Pancreas (tissue), 10 donors: ENCODE results near the gene ZNF524. TPM values are rescaled to one million over a fixed set of nuclear protein-coding genes. Genes with fewer than 3 reads are reported as not detected.
A peak's percentile ranks its signal among the peaks of the same experiment; 100 is the strongest.

Source experiments
- ATAC-seq, 4 donors: fragments of 200-7000 bp; cut with Tn5 transposase; one replicate each; pipeline versions ENCODE4 v1.8.0 to v1.9.1; 2020; ENCODE audit warnings: mild to moderate bottlenecking in 4 of 4, moderate library complexity in 4 of 4
- DNase-seq, 6 donors: peaks; one replicate each; pipeline ENCODE4 v3.0.0-alpha.2; 2020
- FAIRE-seq: peaks from 2 replicates; lab custom pipeline; 2012; peaks lifted over from hg19 to GRCh38; lab: Jason Lieb, UNC
- H3K27ac ChIP-seq, 4 donors: fragments of 200-600 bp; sonication (generic); 1 replicate in 3 of 4; 2 replicates in 1 of 4; pipeline versions ENCODE4 v1.5.0 to v1.8.0; 2020
- H3K27me3 ChIP-seq, 4 donors: fragments of 200-600 bp; one replicate each; pipeline ENCODE4 v1.8.0; 2021
- H3K36me3 ChIP-seq, 3 donors: fragments of 200-600 bp; sonication (generic) in 1 of 3; one replicate each; pipeline versions ENCODE4 v1.5.0 to v1.8.0; 2020 to 2021
- H3K4me1 ChIP-seq, 3 donors: fragments of 200-600 bp; one replicate each; pipeline ENCODE4 v1.8.0; 2021
- H3K4me3 ChIP-seq, 4 donors: fragments of 200-600 bp; sonication (generic) in 2 of 4; one replicate each; pipeline versions ENCODE4 v1.5.0 to v1.8.0; 2020 to 2021
- H3K9me3 ChIP-seq, 4 donors: fragments of 200-600 bp; one replicate each; pipeline ENCODE4 v1.8.0; 2021
- WGBS, 2 donors: extraction: QIAGEN DNeasy Blood & Tissue Kit; methylation state at CpG; one replicate each; pipeline ENCODE4 v1.1.7; 2013; 5-methylcytosine and 5-hydroxymethylcytosine counted together
- intact Hi-C, 3 donors: fragments of 100-400 bp; cut with DNase I; formaldehyde crosslinking; loops; one replicate each; pipeline versions ENCODE4 v1.11.1 to v1.14.2; 2022
- polyA plus RNA-seq, 2 donors: library from polyadenylated mRNA; stranded (reverse); fragments of 200-250 nt; gene quantifications; one replicate each; pipeline ENCODE4 v1.2.3, GENCODE V29; 2013
- total RNA-seq, 6 donors: library from RNA; stranded (reverse); fragmentation: NEBNext Ultra II Directional in 4 of 6; extraction: Animal tissue kit (Norgen Biotek cat#: 25700) in 4 of 6; gene quantifications; one replicate each; pipeline versions ENCODE4 v1.2.1 to v1.2.4, GENCODE V29; 2021 to 2023
- TF ChIP-seq, protein P1 (sequence below), 4 donors: fragments of 200-600 bp; sonication (generic) in 3 of 4; IDR thresholded peaks; one replicate each; pipeline versions ENCODE4 v1.5.0 to v1.8.0; 2021; ENCODE audit warnings: antibody characterized with exemption in 4 of 4
- donor health status: healthy with polysubstance abuse.
- donor health status: DM: no; HTN: no; CAD: no; lungs with moderate emphysema.
- donor health status: DM: no; HTN: no; CAD: no.
- donor health status: control.
- donor health status: control.
- donor health status: Bipolar disorder and iron deficiency.
- donor health status: DM: yes; HTN: yes; CAD: no.
- donor health status: DM: no; HTN: no; CAD: no.
- donor health status: DM: no; HTN: no; CAD: no.
- donor health status: DM: yes; HTN: yes; CAD: no.

The ZNF524 gene
- total and polyA plus RNA-seq, 8 donors: 17.1 to 79.4 (median 33.1) TPM

DNA sequence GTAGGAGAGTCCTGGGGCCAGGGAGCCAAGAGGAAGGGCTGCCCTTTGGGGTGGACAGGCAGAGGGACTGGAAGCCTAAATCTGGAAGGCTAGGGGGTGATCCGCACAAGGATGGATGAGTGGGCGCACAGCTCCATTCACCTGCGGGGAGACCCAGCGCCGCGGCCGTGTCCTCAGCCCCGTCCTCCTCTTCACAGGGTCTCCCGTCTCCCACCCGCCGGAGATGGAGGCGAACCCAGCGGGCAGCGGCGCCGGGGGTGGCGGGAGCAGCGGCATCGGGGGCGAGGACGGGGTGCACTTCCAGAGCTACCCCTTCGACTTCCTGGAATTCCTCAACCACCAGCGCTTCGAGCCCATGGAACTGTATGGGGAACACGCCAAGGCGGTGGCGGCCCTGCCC is 13.3 kb downstream of the ZNF524 start:
- Histone ChIP-seq H3K4me1 (no peaks in the 10 kb centered on the region), H3K36me3 (peaks cover 0 to 23% (median 0%) of the 10 kb centered on the region in 3 donors), H3K4me3 (no peak overlapping the region), H3K27me3 (no peaks in the 10 kb centered on the region), H3K9me3 (no peaks in the 10 kb centered on the region), H3K27ac (no peak overlapping the region)
- peak in 1 of 6 donors; percentile 29 for DNase-seq
- TF ChIP-seq, protein P1, sequence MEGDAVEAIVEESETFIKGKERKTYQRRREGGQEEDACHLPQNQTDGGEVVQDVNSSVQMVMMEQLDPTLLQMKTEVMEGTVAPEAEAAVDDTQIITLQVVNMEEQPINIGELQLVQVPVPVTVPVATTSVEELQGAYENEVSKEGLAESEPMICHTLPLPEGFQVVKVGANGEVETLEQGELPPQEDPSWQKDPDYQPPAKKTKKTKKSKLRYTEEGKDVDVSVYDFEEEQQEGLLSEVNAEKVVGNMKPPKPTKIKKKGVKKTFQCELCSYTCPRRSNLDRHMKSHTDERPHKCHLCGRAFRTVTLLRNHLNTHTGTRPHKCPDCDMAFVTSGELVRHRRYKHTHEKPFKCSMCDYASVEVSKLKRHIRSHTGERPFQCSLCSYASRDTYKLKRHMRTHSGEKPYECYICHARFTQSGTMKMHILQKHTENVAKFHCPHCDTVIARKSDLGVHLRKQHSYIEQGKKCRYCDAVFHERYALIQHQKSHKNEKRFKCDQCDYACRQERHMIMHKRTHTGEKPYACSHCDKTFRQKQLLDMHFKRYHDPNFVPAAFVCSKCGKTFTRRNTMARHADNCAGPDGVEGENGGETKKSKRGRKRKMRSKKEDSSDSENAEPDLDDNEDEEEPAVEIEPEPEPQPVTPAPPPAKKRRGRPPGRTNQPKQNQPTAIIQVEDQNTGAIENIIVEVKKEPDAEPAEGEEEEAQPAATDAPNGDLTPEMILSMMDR (IDR thresholded peaks at IDR 0.05): no peak
- ATAC-seq: no peak
- no peak for FAIRE-seq
- 92 to 93% methylated on average over 20 to 27 of the region's 27 CpGs for WGBS, 2 donors
- intact Hi-C loops: no loop called here

DNA sequence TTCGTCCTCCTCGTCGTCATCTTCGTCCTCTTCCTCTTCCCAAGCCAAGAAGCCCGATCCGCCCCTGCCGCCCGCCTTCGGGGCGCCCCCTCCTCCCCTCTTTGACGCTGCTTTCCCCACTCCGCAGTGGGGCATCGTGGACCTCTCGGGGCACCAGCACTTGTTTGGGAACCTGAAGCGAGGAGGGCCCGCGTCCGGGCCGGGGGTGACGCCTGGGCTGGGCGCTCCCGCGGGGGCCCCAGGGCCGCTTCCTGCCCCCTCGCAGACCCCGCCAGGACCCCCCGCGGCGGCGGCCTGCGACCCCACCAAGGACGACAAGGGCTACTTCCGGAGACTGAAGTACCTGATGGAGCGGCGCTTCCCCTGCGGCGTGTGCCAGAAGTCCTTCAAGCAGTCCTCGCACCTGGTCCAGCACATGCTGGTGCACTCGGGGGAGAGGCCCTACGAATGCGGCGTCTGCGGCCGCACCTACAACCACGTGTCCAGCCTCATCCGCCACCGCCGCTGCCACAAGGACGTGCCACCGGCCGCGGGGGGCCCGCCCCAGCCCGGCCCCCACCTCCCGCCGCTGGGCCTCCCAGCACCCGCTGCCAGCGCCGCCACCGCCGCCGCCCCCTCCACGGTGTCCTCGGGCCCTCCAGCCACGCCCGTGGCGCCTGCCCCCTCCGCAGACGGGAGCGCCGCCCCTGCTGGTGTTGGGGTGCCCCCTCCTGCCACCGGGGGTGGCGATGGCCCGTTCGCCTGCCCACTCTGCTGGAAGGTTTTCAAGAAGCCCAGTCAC is 14.0 kb downstream of the ZNF524 start:
- H3K36me3 ChIP-seq: peaks cover 0 to 23% (median 0%) of the 10 kb centered on the region in 3 donors

DNA sequence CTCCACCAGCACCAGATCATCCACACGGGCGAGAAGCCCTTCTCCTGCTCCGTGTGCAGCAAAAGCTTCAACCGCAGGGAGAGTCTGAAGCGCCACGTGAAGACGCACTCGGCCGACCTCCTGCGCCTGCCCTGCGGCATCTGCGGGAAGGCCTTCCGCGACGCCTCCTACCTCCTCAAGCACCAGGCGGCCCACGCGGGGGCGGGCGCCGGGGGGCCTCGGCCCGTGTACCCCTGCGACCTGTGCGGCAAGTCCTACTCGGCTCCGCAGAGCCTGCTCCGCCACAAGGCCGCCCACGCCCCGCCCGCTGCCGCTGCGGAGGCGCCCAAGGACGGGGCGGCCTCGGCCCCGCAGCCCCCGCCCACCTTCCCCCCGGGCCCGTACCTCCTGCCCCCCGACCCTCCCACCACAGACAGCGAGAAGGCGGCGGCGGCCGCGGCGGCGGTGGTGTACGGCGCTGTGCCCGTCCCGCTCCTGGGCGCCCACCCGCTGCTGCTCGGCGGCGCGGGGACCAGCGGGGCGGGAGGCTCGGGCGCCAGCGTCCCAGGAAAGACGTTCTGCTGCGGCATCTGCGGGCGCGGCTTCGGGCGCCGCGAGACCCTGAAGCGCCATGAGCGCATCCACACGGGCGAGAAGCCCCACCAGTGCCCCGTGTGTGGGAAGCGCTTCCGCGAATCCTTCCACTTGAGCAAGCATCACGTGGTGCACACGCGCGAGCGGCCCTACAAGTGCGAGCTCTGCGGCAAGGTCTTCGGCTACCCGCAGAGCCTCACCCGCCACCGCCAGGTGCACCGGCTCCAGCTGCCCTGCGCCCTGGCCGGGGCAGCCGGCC is 14.8 kb downstream of the ZNF524 start:
- DNase-seq (no peak), FAIRE-seq (no peak), ATAC-seq (no peak)
- H3K4me1 ChIP-seq: no peaks in the 10 kb centered on the region
- WGBS, 2 donors: 96 to 97% methylated on average over 88 to 98 of the region's 98 CpGs
- TF ChIP-seq, protein P1 (IDR thresholded peaks at IDR 0.05): no peak
- no peak overlapping the region for H3K4me3 ChIP-seq
- H3K36me3 ChIP-seq: peaks cover 0 to 23% (median 0%) of the 10 kb centered on the region in 3 donors
- intact Hi-C loops: no loop called here
- H3K9me3 ChIP-seq: no peaks in the 10 kb centered on the region
- no peaks in the 10 kb centered on the region for H3K27me3 ChIP-seq
- no peak overlapping the region for H3K27ac ChIP-seq

More for the DNA sequence above, 14.0 kb downstream of the ZNF524 start:
- 94% methylated on average over 69 to 75 of the region's 75 CpGs for WGBS, 2 donors
- intact Hi-C loops: no loop called here
- FAIRE-seq (no peak), ATAC-seq (no peak), DNase-seq (peak in 2 of 6 donors; percentile 34 to 70)
- Histone ChIP-seq H3K27ac (no peak overlapping the region), H3K27me3 (no peaks in the 10 kb centered on the region), H3K9me3 (no peaks in the 10 kb centered on the region), H3K4me1 (no peaks in the 10 kb centered on the region), H3K4me3 (no peak overlapping the region)
- TF ChIP-seq, protein P1 (IDR thresholded peaks at IDR 0.05): no peak

DNA sequence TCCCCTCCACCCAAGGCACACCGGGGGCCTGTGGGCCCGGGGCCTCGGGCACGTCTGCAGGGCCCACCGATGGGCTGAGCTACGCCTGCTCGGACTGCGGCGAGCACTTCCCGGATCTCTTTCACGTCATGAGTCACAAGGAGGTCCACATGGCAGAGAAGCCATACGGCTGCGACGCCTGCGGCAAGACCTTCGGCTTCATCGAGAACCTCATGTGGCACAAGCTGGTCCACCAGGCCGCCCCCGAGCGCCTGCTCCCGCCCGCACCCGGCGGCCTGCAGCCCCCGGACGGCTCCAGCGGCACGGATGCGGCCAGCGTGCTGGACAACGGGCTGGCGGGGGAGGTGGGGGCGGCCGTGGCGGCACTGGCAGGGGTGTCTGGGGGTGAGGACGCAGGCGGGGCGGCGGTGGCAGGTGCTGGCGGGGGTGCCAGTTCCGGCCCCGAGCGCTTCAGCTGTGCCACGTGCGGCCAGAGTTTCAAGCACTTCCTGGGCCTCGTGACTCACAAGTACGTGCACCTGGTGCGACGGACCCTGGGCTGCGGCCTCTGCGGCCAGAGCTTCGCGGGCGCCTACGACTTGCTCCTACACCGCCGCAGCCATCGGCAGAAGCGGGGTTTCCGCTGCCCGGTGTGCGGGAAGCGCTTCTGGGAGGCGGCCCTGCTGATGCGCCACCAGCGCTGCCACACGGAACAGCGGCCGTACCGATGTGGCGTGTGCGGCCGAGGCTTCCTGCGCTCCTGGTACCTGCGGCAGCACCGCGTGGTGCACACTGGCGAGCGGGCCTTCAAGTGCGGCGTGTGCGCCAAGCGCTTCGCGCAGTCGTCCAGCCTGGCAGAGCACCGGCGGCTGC is 15.7 kb downstream of the ZNF524 start:
- FAIRE-seq (no peak), DNase-seq (no peak), ATAC-seq (no peak)
- no peak overlapping the region for H3K27ac ChIP-seq
- no peaks in the 10 kb centered on the region for H3K9me3 ChIP-seq
- TF ChIP-seq, protein P1 (IDR thresholded peaks at IDR 0.05): no peak
- no peaks in the 10 kb centered on the region for H3K27me3 ChIP-seq
- WGBS, 2 donors: 96 to 97% methylated on average over 87 to 88 of the region's 88 CpGs
- intact Hi-C loops: no loop called here
- peaks cover 0 to 23% (median 0%) of the 10 kb centered on the region in 3 donors for H3K36me3 ChIP-seq
- H3K4me1 ChIP-seq: no peaks in the 10 kb centered on the region
- no peak overlapping the region for H3K4me3 ChIP-seq
